Measurements from ENCODE around the gene DIAPH3.
A peak's percentile ranks its signal among the peaks of the same experiment; 100 is the strongest.
"Not testable (repeated sequence)": the region's sequence is repeated elsewhere in the genome, so short reads cannot be mapped to it uniquely, and the experiment has no call there.

DIAPH3 gene, protein sequence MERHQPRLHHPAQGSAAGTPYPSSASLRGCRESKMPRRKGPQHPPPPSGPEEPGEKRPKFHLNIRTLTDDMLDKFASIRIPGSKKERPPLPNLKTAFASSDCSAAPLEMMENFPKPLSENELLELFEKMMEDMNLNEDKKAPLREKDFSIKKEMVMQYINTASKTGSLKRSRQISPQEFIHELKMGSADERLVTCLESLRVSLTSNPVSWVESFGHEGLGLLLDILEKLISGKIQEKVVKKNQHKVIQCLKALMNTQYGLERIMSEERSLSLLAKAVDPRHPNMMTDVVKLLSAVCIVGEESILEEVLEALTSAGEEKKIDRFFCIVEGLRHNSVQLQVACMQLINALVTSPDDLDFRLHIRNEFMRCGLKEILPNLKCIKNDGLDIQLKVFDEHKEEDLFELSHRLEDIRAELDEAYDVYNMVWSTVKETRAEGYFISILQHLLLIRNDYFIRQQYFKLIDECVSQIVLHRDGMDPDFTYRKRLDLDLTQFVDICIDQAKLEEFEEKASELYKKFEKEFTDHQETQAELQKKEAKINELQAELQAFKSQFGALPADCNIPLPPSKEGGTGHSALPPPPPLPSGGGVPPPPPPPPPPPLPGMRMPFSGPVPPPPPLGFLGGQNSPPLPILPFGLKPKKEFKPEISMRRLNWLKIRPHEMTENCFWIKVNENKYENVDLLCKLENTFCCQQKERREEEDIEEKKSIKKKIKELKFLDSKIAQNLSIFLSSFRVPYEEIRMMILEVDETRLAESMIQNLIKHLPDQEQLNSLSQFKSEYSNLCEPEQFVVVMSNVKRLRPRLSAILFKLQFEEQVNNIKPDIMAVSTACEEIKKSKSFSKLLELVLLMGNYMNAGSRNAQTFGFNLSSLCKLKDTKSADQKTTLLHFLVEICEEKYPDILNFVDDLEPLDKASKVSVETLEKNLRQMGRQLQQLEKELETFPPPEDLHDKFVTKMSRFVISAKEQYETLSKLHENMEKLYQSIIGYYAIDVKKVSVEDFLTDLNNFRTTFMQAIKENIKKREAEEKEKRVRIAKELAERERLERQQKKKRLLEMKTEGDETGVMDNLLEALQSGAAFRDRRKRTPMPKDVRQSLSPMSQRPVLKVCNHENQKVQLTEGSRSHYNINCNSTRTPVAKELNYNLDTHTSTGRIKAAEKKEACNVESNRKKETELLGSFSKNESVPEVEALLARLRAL

DNA sequence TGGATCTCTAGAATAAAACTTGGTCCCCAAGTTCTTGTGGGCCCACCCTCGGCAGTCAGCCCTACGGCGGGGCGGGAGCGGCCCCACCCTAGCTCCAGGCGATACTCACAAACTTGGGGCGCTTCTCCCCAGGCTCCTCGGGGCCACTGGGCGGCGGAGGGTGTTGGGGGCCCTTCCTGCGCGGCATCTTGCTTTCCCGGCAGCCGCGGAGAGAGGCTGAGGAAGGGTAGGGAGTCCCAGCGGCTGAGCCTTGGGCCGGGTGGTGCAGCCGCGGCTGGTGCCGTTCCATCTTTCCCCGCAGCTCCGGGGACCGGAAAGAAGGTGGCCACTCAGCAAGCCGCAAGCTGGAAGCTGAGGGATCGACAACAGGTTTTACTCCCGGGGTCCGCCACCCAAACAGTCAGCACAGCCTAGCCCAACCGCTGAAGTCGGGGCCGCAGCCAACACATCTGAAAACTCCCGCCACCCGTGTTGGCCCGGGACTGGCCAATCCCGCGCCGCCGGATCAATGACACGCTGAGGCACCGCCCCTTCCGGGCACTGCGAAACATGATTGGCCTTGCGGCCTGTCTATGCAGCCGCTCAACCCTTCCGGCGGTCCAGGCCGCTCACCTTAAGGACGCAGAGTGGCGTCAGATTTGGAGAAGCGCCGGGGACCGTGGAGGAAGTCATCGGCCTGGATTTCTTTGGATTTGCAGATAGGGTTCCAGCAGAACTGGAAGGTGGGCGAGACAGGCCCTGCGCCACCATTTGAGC lies at the start of gene DIAPH3:
TSS of gene DIAPH3 (minus strand) at position 451 of the 756 bp plus-strand sequence. CDS start at position 289, 162 bp downstream.
- peak; percentile 26 for DNase-seq

DNA sequence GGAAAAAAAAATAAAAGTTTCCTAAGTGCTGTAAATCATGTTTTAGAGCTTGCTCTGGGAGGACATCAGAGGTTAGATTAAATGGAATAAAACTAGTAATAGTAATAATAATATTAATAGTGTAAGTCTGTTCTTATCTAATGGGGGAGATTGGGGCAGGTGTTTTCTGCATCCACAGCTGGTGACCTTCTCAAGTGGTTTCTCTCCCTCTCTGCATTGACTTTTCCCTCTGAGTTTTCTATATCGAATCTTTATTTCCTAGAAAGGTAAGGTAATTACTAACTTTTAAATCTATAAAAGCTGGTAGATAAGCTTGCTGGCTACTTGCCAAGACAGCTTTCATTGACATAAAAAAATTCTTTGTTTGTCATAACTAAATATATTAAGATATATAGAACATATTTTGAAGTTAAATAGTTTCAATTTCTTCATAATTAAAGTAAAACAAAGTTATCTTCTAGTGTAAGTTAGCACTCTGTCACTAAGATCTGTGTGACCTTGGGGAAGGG lies 49.6 kb upstream of the DIAPH3 start:
- no peak for DNase-seq

DNA sequence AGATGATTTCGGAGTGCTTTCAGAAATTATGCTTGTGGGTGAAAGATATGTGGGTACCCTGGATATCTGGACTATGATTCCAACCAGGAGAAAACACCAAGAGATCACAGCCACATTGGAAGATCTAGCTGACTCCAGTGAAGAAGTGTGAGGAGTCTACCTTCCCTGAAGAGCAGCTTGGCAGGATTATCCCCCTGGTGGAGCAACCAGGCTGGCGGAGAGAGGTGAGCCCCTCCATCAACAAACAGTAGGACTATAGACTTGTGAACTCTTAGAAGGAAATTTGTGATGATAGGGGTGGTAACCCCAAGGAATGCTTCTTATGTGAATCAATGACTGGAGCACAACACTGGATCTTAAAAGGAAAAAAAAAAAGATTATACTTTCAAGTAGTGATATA lies 47.8 kb upstream of the DIAPH3 start:
- DNase-seq, result no peak

DNA sequence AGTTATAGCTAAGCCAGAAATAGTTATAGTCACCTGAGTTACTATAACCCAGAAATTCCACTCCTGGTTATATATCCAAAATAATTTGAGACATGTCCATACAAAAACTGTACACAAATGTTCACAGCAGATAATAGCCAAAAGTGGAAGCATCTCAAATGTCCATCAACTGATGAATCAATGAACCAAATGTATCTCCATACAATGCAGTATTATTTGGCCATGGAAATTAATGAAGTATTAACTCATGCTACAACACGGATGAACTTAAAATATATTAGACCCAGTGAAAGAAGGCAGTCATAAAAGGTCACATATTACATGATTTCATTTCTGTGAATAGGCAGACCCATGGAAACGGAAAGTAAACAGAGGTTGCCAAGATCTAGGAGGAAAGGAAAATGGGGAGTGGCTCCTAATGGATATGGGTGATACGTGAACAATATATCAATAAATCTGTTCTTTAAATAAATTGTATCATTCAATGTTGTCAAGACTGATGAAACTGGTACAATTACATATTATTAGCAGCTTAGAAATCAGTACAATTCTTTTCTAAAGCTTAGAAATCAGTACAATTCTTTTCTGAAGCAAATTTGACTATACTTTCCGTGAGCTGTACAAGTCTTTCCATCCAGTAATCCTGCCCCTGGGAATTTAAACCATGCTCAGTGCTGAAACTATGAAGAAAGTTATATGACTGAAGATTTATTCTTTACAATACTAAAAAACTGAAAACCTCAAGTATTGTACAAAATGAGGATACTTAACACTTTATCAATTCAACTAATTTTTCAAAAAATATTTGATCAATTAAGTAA lies 47.0 kb upstream of the DIAPH3 start:
- DNase-seq, result no peak

DNA sequence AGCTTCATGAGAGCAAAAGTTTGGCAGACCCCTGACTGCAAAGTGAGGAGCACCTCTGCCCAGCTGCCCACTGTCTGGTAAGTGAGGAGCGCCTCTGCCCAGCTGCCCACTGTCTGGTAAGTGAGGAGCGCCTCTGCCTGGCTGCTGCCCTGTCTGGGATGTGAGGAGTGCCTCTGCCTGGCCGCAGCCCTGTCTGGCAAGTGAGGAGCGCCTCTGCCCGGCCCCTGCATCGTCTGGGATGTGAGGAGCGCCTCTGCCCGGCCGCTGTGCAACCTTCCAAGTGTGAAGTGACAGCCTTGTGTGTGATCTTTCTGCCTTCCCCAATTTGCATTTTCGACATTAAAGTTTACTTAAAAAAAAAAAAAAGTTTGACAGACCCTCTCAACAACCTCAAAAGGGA lies 41.8 kb upstream of the DIAPH3 start:
- not testable (repeated sequence) for DNase-seq

DNA sequence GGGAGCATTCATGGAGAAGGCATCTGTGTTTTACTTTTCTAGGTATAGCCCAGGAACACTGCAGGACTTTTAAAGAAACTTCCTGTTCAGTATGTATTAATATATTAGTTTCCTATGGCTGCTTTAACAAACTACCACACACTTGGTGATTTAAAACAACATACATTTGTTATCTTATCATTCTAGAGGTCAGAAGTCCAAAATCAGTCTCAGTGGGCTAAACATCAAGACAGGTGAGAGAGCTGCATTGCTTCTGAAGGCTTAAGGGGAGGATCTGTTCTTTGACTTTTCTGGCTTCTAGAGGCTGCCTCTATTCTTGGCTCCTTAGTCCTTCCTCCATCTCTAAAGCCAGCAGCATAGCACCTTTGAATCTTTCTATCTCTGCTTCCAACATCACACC lies 37.6 kb upstream of the DIAPH3 start:
- no peak for DNase-seq

DNA sequence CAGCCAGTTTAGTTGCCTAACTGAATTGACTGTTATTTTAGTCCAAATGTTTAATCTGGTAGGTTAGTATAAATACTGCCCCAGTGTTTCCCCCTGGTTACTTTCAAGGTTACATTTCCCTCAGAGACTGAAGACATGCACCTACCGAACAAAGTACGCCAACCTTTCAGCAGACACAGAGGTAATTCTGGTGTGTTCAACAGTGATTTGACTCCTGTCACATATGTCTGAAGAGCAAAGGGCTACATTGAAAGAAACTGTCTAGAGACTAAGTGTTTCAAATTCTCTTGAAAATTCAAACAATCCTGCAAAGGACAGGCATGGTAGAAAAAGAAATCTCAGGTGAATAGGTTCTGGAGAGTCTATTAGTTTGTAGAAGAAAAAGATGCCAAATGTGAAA lies 32.2 kb upstream of the DIAPH3 start:
- not testable (repeated sequence) for DNase-seq

DNA sequence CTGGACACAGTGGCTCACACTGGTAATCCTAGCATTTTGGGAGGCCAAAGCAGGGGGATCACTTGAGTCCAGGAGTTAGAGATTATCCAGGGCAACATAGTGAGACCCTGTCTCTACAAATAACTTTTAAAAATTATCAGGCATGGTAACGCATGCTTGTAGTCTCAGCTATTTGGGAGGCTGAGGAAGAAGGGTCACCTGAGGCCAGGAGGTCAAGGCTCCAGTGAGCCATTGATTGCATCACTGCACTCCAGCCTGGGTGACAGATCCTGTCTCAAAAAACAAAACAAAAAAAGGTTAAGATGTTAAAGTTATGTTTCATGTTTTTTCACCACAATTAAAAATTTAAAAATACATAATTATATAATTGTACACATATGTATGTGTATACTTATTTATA lies 19.2 kb upstream of the DIAPH3 start:
- no peak for DNase-seq

DNA sequence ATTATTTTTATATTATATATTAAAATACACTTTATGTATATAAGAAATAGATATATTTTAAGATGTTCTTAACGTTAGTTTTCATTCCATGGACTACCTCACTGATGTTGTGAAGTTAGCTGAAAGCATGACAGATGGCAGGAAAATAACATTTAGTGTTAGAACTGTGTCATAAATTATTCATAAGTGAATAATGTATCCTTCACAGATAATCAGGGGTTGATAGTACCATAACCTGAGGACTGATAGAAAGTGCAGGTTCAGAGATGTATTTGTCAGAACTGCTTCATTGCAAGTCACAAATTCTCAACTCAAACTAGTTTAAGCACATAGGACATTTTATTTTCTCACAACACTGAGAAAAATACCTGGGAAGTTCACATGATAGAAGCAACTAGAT lies 14.6 kb upstream of the DIAPH3 start:
- DNase-seq, result no peak

DNA sequence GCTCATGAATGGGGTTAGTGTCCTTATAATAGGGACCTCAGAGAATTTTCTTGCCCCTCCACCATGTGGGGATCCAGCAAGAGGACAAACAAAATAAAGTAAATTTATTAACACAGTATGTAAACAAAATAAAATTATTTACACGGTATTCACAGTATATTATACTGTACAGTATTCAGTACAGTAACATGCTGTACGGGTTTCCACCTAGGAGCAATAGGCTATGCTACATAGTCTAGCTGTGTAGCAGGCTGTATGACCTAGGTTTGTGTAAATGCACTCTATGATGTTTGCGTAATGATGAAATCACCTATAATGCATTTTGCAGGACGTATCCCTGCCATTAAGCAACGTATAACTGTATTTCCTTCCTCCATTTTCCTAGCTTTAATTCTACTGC lies 11.8 kb upstream of the DIAPH3 start:
- DNase-seq, result no peak

DNA sequence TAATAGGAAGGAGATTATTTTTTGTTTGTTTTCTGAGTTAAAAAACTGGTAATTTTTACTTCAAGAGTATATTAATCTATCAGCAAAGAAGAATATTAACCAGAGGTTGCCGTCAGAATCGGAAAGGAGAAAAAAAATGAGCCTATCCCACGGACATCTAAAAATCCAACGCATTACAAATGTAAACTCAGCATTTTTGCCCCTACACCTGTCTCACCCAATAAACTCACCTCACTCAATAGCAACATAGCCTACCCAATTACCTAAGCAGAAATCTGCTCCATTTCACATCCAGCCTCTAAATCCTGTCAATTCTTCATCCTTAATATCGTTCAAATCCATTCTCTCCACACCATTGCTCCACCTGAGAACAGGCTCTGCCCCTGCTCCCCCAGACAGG lies 10.4 kb upstream of the DIAPH3 start:
- DNase-seq, result no peak

DNA sequence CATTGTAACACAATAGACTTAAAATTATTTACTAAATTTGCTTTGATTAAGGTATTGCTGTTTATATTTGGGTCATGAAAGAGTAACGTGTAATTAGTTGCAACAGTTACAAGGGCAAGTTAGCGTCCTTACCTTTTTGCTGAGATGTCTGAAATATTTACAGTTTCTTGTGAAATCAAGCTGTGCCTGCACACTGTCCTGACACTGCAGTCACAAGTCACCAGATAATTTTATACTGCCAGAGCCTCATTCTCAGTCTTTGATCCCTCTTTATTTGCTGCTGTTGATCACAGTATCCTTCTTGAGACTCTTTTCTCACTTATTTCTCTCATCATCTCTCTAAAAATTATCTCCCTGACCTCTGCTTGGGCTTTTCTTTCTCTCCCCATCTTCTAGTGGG lies 8.4 kb upstream of the DIAPH3 start:
- no peak for DNase-seq

DNA sequence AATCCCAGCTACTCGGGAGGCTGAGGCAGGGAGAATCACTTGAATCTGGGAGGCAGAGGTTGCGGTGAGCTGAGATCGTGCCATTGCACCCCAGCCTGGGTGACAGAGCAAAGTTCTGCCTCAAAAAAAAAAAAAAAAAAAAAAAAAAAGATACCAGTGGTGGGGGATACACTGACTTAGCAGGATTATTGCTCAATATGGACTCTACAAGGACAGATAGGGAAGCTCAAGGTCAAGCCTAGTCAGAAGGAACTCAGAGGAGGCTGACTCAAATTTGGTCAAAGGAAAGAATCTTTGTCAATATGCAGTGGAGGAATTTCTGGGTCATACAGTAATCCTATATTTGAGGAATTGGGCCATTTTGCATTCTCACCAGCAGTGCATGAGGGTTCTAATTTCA lies 6.7 kb upstream of the DIAPH3 start:
- DNase-seq, result no peak

DNA sequence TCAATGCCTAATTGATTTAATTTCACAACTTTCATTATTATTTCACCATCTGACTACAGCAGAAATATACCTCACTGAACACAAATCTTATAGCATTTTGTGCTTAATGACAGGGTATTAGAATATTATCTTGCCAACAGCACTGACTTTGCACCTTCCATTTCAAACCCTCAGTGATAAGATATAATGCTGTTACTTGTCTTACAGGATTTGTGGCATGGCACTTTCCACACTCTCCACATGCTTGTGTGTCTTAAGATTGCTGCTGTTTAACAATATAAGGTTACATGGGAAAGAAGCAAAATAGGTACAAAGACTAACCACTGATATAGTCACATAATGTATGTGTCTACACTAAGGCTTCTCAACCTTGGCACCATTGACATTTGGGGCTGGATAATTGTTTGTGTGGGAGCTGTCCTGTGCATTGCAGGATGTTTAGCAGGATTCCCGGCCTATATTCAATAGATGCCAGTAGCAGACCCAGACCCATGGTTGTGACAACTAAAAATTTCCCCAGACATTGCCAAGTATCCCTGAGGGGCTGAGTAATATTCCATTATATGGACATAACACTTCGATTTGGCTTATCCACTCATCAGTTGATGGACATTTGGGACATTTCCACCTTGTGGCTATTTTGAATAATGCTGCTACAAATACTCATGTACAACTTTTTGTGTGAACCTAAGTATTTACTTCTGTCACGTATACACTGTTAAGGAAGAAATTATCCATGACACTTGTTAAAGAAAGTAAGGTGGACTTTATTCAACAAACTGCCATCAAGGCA lies 5.7 kb upstream of the DIAPH3 start:
- no peak for DNase-seq

DNA sequence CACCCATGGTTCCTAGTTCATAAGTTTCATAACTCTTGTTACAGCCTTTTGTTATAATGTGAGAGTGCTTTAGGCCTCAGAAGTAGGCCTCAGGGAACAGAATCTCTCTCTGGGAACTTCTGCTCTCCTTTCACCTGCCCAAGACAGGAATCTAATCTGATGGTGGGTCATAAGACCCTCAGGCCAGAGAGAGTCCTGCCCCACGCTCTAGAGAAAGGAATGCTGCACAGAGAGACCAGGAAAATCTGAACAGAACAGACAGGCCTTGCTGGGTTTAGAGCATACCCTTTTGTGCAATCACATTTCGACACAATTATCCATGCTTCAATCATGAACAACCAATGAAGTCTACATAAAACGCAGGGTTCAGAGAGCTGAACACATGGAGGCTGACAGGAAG lies 3.4 kb upstream of the DIAPH3 start:
- DNase-seq, result no peak

DNA sequence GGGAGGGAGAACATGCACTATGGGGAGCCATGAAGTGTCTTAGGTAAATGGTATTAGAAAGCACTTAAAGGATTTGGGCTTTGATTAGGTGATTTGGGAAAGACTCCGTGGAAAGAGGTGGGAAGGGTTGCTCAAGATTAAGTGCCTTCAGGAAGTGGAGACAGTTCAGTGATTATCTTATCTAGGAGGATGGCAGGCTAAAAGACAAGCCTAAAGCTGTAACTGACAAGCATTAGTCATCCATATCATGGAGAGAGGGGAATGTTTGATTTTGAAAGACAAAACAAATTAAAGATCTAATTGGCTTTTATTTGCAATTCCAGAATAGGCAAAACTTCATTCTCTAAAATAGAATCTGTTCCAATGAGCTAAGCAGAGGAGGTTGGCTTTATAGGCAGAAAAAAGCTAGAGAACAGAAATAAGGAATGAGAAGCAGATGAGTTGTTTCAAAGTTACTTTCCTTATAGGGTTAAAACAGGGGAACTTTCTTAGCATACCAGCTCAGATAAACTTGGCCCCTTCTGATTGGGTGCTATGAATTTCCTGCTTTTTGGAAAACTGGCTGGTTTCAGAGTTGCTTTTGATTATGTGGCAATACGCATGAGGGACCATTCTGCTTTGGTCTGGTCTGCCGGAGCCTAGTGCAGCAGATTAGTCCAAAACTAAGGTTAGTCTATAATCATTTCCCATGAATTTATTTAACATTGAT lies 1.8 kb upstream of the DIAPH3 start:
- DNase-seq, result no peak

DNA sequence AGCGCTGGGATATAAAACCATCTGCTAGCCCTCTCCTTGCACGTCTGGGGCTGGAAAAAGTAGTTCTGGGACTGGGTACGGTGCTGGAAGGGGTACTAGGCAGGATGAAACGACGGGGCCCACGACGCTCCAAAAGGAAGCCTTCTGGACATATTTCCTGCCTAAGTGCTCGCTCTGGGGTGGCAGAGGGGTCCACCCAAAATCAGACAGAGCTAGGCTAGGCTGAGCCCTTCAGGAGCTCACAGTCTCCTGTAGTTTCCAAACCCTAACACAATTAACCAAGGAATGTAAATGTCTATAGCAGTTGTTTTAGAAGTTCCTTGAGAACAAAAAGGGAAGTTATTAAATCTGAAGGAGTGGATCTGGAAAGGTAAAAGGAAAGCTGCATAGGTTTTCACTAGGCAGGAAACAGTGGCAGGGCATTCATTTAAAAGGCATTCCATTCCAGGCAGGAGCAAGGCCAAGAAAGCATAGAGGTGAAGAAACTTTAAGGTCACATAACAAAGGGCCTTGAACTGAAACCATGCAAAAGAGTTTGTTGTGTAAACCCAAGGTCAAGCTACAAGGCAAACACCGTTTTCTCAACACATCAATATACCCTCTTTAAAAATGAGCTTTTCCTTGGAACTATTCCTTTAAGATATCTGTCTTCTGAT lies 634 bp upstream of the DIAPH3 start:
- no peak for DNase-seq

DNA sequence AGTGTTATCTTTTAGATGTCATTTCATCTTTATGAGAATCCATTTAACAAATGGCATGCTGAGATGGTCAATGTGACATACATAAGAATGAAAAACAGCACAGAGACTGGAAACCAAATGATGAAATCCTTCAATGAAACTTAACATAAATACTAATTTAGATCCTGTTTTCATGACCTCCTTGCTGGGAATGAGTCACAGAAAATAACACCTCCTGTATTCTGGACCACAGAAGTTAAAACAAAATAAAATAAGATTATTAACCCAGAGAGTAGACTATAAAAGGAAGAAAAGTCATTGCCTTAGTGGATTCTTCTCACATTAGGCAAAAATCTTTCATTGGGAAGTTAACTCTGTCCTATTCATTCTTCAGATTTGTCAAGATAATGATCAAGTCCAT lies 1.6 kb downstream of the DIAPH3 start:
- no peak for DNase-seq

DNA sequence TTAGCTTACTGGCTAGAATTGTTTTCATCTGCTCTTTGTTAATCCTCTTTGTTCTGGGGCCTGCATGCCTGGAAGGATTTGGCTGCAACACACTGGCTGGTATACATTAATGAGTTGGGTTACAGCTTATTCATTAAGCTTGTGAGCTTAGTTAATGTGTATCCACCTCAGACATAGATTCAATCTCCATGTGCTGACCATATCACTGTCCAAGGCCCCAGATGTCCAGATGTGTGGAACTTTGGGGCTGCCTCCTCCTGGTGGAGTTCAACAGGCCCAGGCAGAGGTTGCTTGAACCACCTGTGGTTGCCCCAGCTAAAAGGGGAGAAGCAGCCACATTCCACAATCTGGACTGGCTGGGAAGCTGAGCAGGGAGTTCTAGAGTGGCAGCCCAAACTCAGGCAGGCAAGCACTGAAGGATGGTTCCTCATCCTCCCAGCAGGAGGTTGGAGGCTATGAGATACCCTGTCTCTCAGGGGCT lies 5.4 kb downstream of the DIAPH3 start:
- no peak for DNase-seq

Data from NCI-H510A treated with DMSO at 0.1 percent for 48 hours (cell line).